Caki2 (cell line): ENCODE measurements around the gene PDE6G. TPM values are rescaled to one million over a fixed set of nuclear protein-coding genes. Genes with fewer than 3 reads are reported as not detected.
A peak's percentile ranks its signal among the peaks of the same experiment; 100 is the strongest.

Source experiments
- DNase-seq: peaks from one replicate; pipeline ENCODE4 v3.0.0-alpha.2; 2015; ENCODE audit warnings: low read depth
- in situ Hi-C: cut with HindIII; loops from 2 replicates; pipeline ENCODE4 v1.10.0; 2016; ENCODE audit warnings: low sequenced_read_pairs, low pct_unique_long_range_greater_than_20kb, mixed read lengths
- total RNA-seq: library from RNA; depleted of rRNA; stranded (reverse); fragments of >200 nt; shearing (Covaris generic); gene quantifications from 2 replicates; pipeline ENCODE4 v1.2.3, GENCODE V29; 2014; ENCODE audit warnings: low replicate concordance

Gene PDE6G
- total RNA-seq, 1 experiment from 2014 or later, result 1.4 TPM

DNA sequence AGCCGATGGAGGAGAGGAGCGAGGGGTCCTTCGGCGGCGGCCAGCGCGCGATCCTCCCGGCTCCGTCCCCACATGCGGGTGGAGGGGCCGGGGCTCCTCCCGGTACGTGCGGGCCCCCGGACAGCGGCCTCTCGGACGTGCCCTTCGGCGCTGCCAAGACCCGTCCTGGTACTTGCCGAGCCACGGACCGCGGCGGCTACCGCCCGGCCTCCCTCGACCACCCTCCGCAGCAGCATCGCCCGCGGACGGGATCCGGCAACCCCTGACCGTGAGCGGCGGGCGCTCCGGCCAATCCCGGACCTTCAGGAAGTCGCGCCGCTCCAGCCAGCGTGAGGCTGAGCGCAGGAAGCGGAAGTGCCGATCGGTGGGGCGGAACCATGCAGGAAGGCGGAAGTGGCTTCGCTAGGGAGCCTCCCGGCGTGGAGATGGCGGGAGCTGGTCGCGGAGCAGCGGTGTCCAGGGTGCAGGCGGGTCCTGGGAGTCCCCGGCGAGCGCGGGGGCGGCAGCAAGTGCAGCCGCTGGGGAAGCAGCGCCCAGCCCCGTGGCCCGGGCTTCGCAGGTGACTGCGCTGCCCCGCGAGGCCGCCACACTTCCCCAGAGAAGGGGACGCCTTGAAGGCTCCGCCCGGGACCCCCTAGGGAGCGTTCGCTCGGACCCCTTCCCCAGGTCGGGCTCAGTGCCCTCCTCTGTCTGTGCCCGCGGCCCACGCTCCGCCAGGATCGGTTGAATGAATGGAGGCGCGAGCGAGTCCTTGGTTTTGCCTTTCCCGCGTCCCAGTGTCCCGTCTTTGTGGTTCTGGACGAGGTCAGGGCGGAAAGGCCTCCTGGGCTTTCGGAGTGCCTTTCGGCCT is 10.2 kb upstream of the PDE6G start, which contains the start of the genes CCDC137 and OXLD1:
TSS of gene CCDC137 (plus strand) at position 396 of the 850 bp plus-strand sequence. CDS start at position 426, 30 bp downstream.
TSS of gene OXLD1 (minus strand) at position 264 of the 850 bp plus-strand sequence. CDS start at position 236, 28 bp downstream.
- peak; percentile 89 for DNase-seq
- in situ Hi-C loops, result no loop called here

GRCh38 chr17:81666092-81666341 is 9.7 kb upstream of the PDE6G start:
- no peak for DNase-seq

DNA sequence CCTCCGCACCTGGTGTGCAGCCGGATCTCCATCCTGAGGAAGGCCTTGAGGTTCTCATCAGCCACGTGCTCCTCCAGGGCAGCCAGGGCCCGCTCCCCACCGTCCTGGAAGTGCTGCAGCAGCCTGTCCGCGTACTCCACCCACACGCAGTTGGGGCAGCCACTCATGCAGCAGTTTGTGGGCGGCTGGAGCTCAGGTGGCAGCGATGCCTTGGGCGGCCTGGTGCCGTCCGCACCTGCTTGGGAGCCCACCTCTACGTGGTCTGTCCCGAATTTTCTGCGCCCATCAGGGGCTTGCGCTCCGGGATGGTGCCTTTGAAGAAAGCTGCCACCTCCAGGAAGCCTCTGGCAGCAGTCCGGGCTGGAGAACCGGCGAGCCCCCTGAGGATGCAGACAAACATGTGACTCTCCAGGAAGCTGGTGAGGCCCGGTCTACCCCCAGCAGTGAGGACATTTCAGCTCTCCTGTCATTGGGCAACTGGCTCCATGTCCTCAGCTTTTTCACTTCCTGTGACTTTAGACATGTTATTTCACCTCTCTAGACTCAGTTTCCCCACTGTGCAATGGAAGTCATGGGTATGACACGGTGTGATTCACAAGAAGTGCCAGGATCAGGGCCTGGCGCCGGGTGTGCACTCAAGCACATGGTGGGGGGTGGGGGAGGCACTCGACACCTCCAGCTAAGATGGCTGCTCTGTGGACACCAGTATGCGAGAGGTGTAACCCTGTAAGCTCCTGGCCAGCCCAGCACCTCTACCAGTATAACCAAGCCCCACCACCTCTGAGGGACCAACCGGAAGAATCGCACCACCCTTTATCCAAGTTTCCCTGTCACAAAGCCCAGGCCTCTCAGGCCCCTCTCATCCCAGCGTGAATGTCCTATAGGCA is 9.1 kb upstream of the PDE6G start:
- peak; percentile 36 for DNase-seq

More at GRCh38 chr17:81666092-81666341, 9.7 kb upstream of the PDE6G start:
- in situ Hi-C loops, result no loop called here

GRCh38 chr17:81664051-81664470 is 7.7 kb upstream of the PDE6G start:
- in situ Hi-C loops, result no loop called here
- no peak for DNase-seq

More for the DNA sequence above, 9.1 kb upstream of the PDE6G start:
- in situ Hi-C loops, result no loop called here

DNA sequence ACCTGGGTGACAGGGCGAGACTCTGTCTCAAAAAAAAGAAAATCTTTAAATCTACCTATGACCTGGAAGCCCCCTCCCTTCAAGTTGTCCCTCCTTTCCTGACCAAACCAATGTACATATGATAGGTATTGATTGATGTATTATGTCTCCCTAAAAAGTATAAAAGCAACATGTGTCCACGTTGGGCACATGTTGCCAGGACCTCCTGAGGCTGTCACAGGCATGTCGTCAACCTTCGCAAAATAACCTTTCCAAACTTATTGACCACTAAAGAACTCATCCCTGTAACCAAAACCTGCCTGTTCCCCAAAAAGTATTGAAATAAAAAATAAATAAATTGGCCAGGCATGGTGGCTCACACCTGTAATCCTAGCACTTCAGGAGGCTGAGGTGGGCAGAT is 5.7 kb upstream of the PDE6G start:
- no peak for DNase-seq
- in situ Hi-C loops, result no loop called here

DNA sequence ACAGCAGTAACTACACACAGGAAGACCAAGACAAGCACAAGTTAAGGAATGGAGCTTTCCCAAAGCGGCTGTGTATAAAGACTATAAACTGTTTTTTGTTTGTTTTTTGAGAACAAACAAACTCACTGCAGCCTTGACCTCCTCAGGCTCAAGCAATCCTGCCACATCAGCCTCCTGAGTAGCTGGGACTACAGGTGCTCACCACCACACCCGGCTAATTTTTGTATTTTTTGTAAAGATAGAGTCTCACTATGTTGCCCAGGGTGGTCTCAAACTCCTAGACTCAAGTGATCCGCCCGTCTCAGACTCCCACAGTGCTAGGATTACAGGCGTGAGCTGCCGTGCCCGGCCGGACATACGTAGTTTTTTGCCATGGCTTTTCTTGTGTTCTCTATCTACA is 4.1 kb upstream of the PDE6G start:
- no peak for DNase-seq
- in situ Hi-C loops, result no loop called here

DNA sequence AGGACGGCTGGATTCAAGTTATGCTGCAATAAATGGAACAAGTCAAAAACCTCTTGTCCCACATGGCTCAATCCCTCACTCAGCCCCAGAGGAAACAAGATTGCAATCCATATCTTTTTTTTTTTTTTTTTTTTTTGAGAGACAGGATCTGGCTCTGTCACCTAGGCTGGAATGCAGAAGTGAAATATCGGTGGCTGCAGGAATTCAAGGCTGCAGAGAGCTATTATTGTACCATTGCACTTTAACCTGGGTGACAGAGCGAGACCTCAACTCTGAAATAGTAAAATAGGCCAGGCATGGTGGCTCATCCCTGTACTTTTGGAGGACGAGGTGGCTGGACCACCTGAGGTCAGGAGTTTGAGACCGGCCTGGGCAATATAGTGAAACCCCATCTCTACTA is 2.7 kb upstream of the PDE6G start:
- no peak for DNase-seq
- in situ Hi-C loops, result no loop called here

GRCh38 chr17:81656835-81657234 is 493 bp upstream of the PDE6G start:
- no peak for DNase-seq
- in situ Hi-C loops, result no loop called here

- in situ Hi-C loops, result no loop called here
- DNase-seq, result no peak
Measured at GRCh38 chr17:81655378-81656117, 794 bp downstream of the PDE6G start.

DNA sequence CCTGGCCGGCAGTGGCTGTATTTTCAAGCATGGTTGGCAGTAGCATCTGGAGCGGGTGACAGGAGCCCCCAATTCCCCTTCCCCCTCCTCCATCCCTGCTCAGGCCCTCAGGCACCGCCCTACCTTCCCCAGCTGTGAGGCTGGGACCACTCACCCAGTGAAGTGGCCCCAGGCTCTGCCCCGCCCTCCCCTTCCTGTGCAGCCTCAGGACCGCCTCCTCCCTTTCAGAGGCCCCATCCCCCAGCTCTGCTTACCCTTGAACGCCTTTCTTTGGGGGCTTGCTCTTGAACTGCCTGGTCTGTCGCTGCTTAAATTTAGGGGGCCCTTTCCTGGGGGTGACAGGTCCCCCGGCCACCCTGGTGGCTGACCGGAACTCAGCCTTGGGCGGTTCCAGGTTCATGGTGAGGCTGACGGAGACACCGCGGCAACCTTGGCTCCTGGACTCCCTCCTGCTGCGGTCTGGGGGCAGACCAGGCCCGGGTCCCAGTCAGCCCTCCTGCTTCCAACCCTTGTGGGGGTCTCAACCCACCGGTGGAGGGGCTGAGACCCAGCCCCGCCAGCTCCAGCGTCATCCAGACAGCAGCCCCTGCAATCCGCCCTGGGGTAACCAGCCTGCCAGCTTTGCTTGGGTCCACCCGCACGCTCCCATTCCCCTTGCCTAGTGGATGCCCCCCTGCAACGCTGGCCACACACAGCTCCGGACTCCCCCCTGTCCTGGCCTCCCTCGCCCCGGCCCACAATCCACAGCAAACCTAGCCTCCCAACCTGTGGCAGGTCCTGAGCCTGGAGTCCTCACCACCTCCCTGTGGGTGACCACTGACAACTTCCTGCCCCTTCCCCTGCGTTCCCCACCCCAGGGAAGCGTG is 3.2 kb downstream of the PDE6G start:
- DNase-seq, result no peak
- in situ Hi-C loops, result no loop called here

- in situ Hi-C loops, result no loop called here
- DNase-seq, result peak; percentile 80
Measured at GRCh38 chr17:81651692-81652091, 4.7 kb downstream of the PDE6G start.

GRCh38 chr17:81650951-81651350 is 5.4 kb downstream of the PDE6G start:
- in situ Hi-C loops, result no loop called here
- no peak for DNase-seq

DNA sequence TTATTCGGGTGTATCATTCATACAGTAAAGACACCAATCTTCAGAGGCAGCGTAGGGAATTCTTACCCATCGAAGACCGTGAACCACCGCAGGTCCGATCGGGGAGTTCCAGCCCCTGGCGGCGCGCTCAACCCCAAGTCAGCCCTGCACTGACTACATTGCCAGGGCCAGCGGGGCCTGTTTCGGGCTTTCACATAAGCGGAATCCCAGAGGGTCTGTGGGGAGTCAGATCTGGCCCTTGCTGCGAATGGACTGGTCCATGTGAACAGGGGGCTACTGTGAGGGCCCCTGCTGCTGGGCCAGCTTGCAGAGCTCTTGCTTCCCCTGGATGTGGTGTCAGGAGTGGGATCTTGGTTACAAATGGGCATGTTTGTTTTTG is 7.6 kb downstream of the PDE6G start:
- DNase-seq, result no peak

GRCh38 chr17:81648013-81648706 is 8.2 kb downstream of the PDE6G start:
- DNase-seq, result no peak
- in situ Hi-C loops, result no loop called here

More for the DNA sequence above, 7.6 kb downstream of the PDE6G start:
- in situ Hi-C loops, result no loop called here

DNA sequence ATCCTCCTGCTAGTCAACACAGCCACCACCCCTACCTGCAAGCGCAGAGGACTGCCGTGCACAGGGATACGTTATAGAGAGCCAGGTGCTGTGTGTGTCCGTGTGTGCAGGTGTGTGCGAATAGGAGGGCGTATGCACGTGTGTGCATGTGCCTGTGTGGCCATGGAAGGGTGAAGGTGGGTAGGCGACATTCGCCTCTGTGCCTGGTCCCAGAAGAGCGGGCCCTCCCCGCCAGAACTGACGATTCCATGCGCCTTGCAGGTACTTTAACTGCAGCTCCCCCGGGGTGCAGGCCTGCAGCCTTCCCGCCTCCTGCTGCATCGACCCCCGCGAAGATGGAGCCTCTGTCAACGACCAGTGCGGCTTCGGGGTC is 8.7 kb downstream of the PDE6G start:
- in situ Hi-C loops, result no loop called here
- DNase-seq, result no peak

GRCh38 chr17:81646869-81647600 is 9.3 kb downstream of the PDE6G start:
- DNase-seq, result no peak
- in situ Hi-C loops, result no loop called here
